ENCODE data around the gene FGGY. TPM values are rescaled to one million over a fixed set of nuclear protein-coding genes. Genes with fewer than 3 reads are reported as not detected.
"Not testable (repeated sequence)": the region's sequence is repeated elsewhere in the genome, so short reads cannot be mapped to it uniquely, and the experiment has no call there.

Gene FGGY
- total and polyA plus RNA-seq, 4 donors: 16.0 to 67.0 (median 43.4) TPM

GRCh38 chr1:59709333-59709732 is 412.4 kb downstream of the FGGY start:
- no peak overlapping the region for H3K27ac ChIP-seq (ENCODE audit: low read depth in 1 of 2, low read length in 2 of 2)
- H3K27me3 ChIP-seq (ENCODE audit: control insufficient read depth in 4 of 4, insufficient read depth in 4 of 4, low read length in 3 of 4): no peaks in the 10 kb centered on the region
- peaks cover 0 to 4% (median 1%) of the 10 kb centered on the region in 4 donors for H3K36me3 ChIP-seq (ENCODE audit: control insufficient read depth in 4 of 4, insufficient read depth in 3 of 4, low read depth in 1 of 4, low read length in 3 of 4)
- H3K4me3 ChIP-seq (ENCODE audit: low read depth in 1 of 3, low read length in 3 of 3): no peak overlapping the region
- DNase-seq (ENCODE audit: low spot score): no peak
- H3K9ac ChIP-seq (ENCODE audit: low read depth in 1 of 2, low read length in 2 of 2): no peak overlapping the region
- no peaks in the 10 kb centered on the region for H3K9me3 ChIP-seq (ENCODE audit: control insufficient read depth in 4 of 4, low read length in 3 of 4)
- H3K4me1 ChIP-seq (ENCODE audit: control insufficient read depth in 4 of 4, insufficient read depth in 4 of 4, low read length in 3 of 4): no peaks in the 10 kb centered on the region
- WGBS: 95% methylated on average over 3 of the region's 3 CpGs
- TF ChIP-seq GABPA (IDR thresholded peaks at IDR 0.05 in 1 of 2, conservative IDR thresholded peaks at IDR 0.05 in 1 of 2) (no peak), EGR1 (IDR thresholded peaks at IDR 0.05; ENCODE audit: low read depth in 2 of 2) (no peak), MAX (IDR thresholded peaks at IDR 0.05) (no peak), HNF4G (IDR thresholded peaks at IDR 0.05) (no peak), FOXA1 (IDR thresholded peaks at IDR 0.05) (no peak), HNF4A (conservative IDR thresholded peaks at IDR 0.05) (no peak), CTCF (IDR thresholded peaks at IDR 0.05; ENCODE audit: low read depth, low read length, missing input control) (no peak), RXRA (IDR thresholded peaks at IDR 0.05) (no peak), REST (IDR thresholded peaks at IDR 0.05) (no peak), JUND (IDR thresholded peaks at IDR 0.05) (no peak), YY1 (IDR thresholded peaks at IDR 0.05) (no peak), RAD21 (IDR thresholded peaks at IDR 0.05) (no peak), ZBTB33 (IDR thresholded peaks at IDR 0.05) (no peak), FOXA2 (IDR thresholded peaks at IDR 0.05) (no peak), SP1 (IDR thresholded peaks at IDR 0.05) (no peak), NR2F2 (IDR thresholded peaks at IDR 0.05) (no peak), TAF1 (conservative IDR thresholded peaks at IDR 0.05) (no peak), ATF3 (IDR thresholded peaks at IDR 0.05) (no peak)

- not testable (repeated sequence) for H3K4me1 ChIP-seq (ENCODE audit: control insufficient read depth in 4 of 4, insufficient read depth in 4 of 4, low read length in 3 of 4); H3K9me3 ChIP-seq (ENCODE audit: control insufficient read depth in 4 of 4, low read length in 3 of 4); DNase-seq (ENCODE audit: low spot score); H3K27ac ChIP-seq (ENCODE audit: low read depth in 1 of 2, low read length in 2 of 2); H3K4me3 ChIP-seq (ENCODE audit: low read depth in 1 of 3, low read length in 3 of 3); H3K27me3 ChIP-seq (ENCODE audit: control insufficient read depth in 4 of 4, insufficient read depth in 4 of 4, low read length in 3 of 4); H3K9ac ChIP-seq (ENCODE audit: low read depth in 1 of 2, low read length in 2 of 2)
- H3K36me3 ChIP-seq (ENCODE audit: control insufficient read depth in 4 of 4, insufficient read depth in 3 of 4, low read depth in 1 of 4, low read length in 3 of 4): peaks cover 0 to 12% (median 1%) of the 10 kb centered on the region in 4 donors
- WGBS: 93% methylated on average over 2 of the region's 2 CpGs
Observed at GRCh38 chr1:59710920-59711319, 414.0 kb downstream of the FGGY start.

Data from liver (tissue), 9 donors.